HUDEP-2 (cell line): Measurements from ENCODE around the gene NDRG4.
"Not testable (repeated sequence)": the region's sequence is repeated elsewhere in the genome, so short reads cannot be mapped to it uniquely, and the experiment has no call there.

Source experiments
- DNase-seq, 76 experiments: peaks; one replicate each; lab custom pipeline; 2025; ENCODE audit not compliant: unreplicated experiment in 76 of 76; lab: John Stamatoyannopoulos, UW

Gene NDRG4

GRCh38 chr16:58464916-58465731, 34.8 kb upstream of the NDRG4 start:
- no peak for DNase-seq

DNA sequence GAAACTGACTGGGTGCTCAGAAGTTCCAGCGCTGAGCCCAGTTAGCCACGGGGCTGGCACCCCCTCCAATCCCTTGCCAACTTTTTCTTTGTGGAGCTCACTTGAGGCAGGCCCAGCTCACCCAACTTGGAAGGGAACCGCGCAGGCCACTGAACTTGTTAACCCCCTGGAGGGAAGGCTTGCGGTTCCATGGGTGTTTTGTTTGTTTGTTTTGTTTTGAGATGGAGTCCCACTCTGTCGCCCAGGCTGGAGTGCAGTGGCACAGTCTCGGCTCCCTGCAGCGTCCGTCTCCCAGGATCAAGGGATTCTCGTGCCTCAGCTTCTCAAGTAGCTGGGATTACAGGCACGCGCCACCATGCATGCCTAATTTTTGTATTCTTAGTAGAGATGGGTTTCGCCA, 34.1 kb upstream of the NDRG4 start:
- DNase-seq: no peak

DNA sequence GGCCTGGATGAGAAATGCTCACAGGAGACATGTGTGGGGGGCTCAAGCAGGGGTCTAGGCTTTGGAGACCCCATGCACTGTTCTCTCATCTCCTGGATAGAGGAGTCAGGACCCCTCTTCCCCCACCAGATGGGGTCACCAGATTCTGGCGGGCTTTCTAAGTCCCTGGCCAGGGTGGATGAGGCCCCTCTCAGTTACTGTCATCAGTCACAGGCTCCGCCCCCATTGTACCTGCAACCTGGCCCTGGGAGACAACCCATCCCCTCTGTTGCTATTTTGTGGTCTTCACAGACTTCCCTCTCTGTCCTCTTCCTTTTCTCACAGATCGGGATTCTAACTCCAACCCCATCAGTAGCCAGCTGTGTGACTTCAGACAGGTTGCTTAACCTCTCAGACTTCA, 33.5 kb upstream of the NDRG4 start:
- no peak for DNase-seq

DNA sequence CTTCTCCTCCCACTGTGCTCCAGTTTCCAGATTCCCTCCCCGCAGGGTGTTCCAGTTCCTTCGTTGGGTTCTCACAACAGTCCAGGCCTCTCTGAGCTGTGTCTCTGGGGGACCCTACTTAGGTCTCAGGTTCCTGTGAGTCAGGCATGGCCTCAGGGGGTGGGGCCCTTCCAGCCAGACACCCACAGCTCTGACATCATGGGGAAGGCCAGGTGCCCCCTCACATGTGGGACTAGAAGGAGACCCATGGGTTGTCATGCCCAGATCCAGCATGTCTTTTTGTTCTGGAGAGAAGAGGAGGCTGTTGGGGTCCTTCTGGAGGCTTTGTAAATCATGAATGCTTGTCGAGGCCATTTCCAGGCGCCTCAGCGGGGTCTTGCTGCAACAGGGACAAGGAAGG, 32.0 kb upstream of the NDRG4 start:
- no peak for DNase-seq

DNA sequence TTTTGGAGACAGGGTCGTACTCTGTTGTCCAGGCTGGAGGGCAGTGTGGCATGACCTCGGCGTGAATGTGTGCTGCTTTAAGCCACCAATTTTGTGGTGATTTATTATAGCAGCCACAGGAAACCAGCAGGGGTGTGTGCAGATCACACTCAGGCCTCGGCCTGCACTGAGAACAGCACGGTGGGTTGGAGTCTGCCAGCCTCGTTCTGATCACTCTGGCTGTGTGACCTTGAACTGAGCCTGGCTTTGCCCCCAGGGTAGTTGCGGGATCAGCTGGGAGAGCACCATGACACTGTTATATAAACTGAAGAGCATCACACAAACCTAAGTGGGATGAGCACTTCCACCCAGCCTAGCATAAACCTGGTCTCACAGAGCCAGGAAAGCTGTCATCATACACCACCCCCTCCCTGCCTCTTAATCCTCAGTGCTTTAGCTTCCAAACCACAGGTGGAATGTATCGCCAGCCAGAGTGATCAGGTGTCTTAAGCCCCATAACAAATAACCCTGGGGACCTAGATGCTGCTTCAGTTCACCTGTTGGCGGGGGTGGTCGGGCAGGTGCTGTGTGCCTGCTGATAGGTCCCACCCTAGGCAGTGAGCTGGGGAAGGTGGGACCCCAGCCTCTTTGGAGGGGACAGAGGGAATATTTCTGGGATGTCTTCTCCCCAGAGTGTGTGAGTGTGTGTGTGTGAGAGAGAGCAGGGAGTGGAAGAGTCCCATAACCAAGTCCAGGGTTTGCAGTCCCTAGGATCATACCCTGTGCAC, 28.6 kb upstream of the NDRG4 start:
- DNase-seq: no peak

DNA sequence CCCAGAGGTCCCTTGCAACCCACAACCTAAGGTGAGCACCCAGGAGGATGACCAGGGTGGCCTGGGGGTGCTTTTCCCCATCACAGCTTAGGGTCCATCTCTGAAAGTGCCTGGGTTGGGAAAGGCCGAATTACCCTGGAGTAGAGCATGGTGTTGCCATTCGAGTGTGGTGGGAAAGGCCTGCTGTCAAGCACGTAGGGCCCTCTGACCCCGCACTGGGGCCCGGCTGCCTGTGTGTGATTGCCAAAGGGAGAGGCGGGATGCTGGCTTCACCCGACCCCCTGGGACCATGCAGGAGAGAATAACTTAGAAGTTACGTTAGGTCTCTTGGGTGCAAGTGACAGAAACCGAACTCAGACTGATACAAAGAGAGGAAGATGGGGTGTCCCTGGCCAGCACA, 27.7 kb upstream of the NDRG4 start:
- no peak for DNase-seq

- DNase-seq: no peak
Observed at GRCh38 chr16:58472827-58473226, 27.1 kb upstream of the NDRG4 start.

DNA sequence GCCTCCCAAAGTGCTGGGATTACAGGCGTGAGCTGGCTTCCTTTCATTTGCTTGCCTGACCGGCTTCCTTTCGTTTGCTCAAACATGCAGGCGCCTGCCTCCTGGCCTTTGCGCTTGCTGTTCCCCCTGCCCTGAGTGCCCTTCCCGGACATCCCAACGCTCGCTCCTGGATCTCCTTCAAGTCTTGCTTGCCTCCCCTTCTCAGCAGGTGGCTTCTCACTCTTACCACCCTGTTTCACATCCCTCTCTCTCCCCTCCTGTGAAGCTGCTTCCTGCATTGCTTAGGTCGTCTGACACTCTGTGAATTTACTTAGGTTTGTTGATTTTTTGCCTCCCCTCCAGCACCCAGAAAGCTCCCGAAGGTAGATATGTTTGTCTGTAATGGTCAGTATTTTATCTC, 25.6 kb upstream of the NDRG4 start:
- no peak for DNase-seq

DNA sequence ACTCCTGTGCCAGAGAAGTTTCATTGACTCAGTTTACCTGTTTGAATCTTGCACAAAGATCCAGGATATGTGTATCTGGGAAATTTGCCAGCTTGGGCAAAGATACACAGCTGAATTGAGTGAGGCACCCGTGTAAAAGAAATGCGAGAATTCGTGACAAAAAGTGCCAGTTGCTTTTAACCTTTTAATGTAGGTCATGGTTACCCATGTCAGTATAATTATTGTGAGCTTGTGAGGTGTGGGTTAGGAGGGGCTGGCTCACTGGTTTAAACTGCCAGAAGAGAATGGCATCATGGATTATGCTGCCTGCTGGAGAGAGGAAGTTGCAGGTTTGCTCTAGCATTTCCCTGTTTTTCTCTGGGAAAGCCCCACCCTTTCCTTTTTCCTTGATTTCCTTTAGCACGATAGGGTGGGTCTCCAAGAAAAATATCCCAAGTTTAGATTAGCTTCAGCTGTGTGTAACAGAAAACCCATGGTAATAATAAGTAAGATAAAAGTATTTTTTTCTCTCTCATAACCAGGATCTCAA, 24.8 kb upstream of the NDRG4 start:
- no peak for DNase-seq

- no peak for DNase-seq
Observed at GRCh38 chr16:58476791-58477190, 23.2 kb upstream of the NDRG4 start.

GRCh38 chr16:58478427-58478826, 21.5 kb upstream of the NDRG4 start:
- no peak for DNase-seq

DNA sequence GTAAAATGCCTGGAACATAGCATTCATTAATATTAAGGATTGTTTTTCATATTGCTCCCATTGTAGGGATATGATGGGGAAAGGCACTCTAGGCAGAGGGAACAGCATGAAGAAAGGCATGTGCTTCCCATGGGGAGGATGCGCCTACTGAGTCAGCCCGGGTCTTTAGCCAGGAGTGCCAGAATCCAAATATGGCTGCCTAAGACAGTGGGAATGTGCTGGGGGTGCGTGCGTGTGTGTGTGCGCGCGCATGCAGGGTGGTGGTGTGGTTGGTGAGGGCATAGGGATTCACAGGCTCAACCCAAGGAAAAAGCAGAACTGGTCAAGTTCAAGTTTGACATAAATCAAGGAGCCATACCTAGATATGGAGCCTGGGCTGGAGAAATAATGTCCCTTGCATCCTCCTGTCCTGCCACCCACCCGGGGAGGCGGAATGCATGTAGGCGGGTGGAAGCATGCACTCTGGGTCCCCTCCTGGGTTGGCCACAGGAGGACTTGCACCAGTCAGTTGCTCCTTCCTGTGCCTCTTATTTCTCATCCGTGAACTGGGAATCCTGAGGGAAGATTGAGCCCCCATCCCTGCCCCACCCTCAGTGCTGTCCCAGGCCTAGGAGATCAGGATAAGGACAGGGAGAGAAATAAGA, 18.6 kb upstream of the NDRG4 start:
- no peak for DNase-seq

DNA sequence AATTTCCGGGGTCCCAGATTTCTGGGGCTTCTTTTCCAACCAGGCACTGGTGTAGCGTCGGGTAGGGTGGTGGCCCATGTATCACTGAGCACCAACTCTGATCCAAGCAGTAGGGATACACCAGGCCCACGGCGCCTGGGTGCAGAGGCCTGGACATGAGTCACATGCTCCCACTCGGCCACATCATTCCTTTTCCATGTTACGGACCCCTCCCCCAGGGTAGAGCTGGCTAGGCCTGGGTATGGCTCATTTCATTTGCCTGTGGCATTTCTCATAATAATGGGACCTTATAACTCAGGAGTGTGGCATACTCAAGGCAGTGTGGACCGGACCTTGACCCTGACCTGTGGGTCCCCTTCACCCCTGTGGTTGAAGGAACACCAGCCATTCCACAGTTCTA, 18.0 kb upstream of the NDRG4 start:
- no peak for DNase-seq

GRCh38 chr16:58485184-58485887, 14.6 kb upstream of the NDRG4 start:
- no peak for DNase-seq

- peak in 64 of 76 experiments; percentile 6 to 79 (median 58) for DNase-seq
Observed at GRCh38 chr16:58487566-58488351, 12.2 kb upstream of the NDRG4 start.

- peak in 53 of 76 experiments; percentile 14 to 72 (median 37) for DNase-seq
Observed at GRCh38 chr16:58488531-58488930, 11.4 kb upstream of the NDRG4 start.

DNA sequence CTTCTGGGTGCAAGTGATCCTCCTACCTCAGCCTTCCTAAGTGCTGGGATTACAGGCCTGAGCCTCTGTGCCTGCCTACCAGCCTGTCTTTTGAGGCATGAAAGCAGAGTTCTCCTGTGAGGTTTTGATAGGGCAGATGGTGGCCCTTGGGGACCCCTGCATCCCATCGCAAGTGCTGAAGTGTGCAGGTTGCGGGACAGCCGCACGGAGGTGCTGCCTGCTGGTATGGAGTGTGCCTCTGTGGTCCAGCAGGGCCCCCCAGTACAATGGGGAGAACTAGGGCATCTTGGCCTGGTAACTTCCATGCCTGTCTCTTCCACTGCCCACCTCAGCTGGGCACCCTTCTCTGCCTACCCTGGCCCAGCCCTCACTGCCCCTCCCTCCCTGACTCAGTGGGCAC, 9.9 kb upstream of the NDRG4 start:
- no peak for DNase-seq

GRCh38 chr16:58490539-58490938, 9.4 kb upstream of the NDRG4 start:
- DNase-seq: not testable (repeated sequence)

GRCh38 chr16:58492066-58492465, 7.9 kb upstream of the NDRG4 start:
- DNase-seq: no peak

- peak in 7 of 76 experiments; percentile 4 to 27 (median 17) for DNase-seq
Observed at GRCh38 chr16:58492735-58493134, 7.2 kb upstream of the NDRG4 start.
